WI38 (cell line): Measurements from ENCODE around the gene ALKBH1.
"Not testable (repeated sequence)": the region's sequence is repeated elsewhere in the genome, so short reads cannot be mapped to it uniquely, and the experiment has no call there.

Source experiments
- H3K4me3 ChIP-seq: 2 replicates; pipeline ENCODE4 v1.5.1; 2011; ENCODE audit warnings: low read depth, mild to moderate bottlenecking, control low read depth, low read length
- CTCF ChIP-seq: IDR thresholded peaks from 2 replicates; pipeline ENCODE4 v1.5.1; 2012; ENCODE audit warnings: low read depth, mild to moderate bottlenecking, control low read depth, low read length

Gene ALKBH1

GRCh38 chr14:77640756-77641533, 66.9 kb downstream of the ALKBH1 start:
- TF ChIP-seq CTCF = no peak
- H3K4me3 ChIP-seq = no peak overlapping the region

- TF ChIP-seq CTCF = no peak
- no peak overlapping the region for H3K4me3 ChIP-seq
Measured at GRCh38 chr14:77638771-77639171, 69.1 kb downstream of the ALKBH1 start.

GRCh38 chr14:77635869-77636268, 72.0 kb downstream of the ALKBH1 start:
- H3K4me3 ChIP-seq = not testable (repeated sequence)

- not testable (repeated sequence) for H3K4me3 ChIP-seq
Measured at GRCh38 chr14:77635466-77635865, 72.4 kb downstream of the ALKBH1 start.

GRCh38 chr14:77630111-77630510, 77.7 kb downstream of the ALKBH1 start:
- TF ChIP-seq CTCF = no peak
- H3K4me3 ChIP-seq = no peak overlapping the region

- H3K4me3 ChIP-seq = no peak overlapping the region
- no peak for TF ChIP-seq CTCF
Measured at GRCh38 chr14:77625360-77625759, 82.5 kb downstream of the ALKBH1 start.

- no peak for TF ChIP-seq CTCF
- H3K4me3 ChIP-seq = no peak overlapping the region
Measured at GRCh38 chr14:77623201-77623600, 84.6 kb downstream of the ALKBH1 start.
